Stimulated activated CD8-positive, alpha-beta memory T cell treated with anti-CD3 and anti-CD28 coated beads, Interleukin-15, amount 100 ng/mL, for 24 hours (primary cell): ENCODE results near the gene PACRG.
"Not testable (repeated sequence)": the region's sequence is repeated elsewhere in the genome, so short reads cannot be mapped to it uniquely, and the experiment has no call there.

Experiments
- DNase-seq: peaks from one replicate; pipeline ENCODE4 v3.0.0-alpha.2; 2020; ENCODE audit warnings: low read depth

The PACRG gene

GRCh38 chr6:162942866-162943265 is 215.1 kb downstream of the PACRG start:
- DNase-seq: no peak

GRCh38 chr6:162943369-162943768 is 215.6 kb downstream of the PACRG start:
- DNase-seq: no peak

- DNase-seq: no peak
These were observed 223.5 kb downstream of the PACRG start for GRCh38 chr6:162951164-162951743.

GRCh38 chr6:162952423-162952822 is 224.6 kb downstream of the PACRG start:
- no peak for DNase-seq

- DNase-seq: no peak
These were observed 229.3 kb downstream of the PACRG start for GRCh38 chr6:162957062-162957461.

- DNase-seq: no peak
These were observed 233.1 kb downstream of the PACRG start for GRCh38 chr6:162960679-162961457.

- DNase-seq: no peak
These were observed 234.3 kb downstream of the PACRG start for GRCh38 chr6:162962093-162962492.

- no peak for DNase-seq
These were observed 236.1 kb downstream of the PACRG start for GRCh38 chr6:162963861-162964260.

GRCh38 chr6:162964488-162965140 is 236.8 kb downstream of the PACRG start:
- DNase-seq: no peak

- no peak for DNase-seq
These were observed 237.6 kb downstream of the PACRG start for GRCh38 chr6:162965366-162965765.

- DNase-seq: no peak
These were observed 242.5 kb downstream of the PACRG start for GRCh38 chr6:162970246-162970645.

- DNase-seq: no peak
These were observed 243.6 kb downstream of the PACRG start for GRCh38 chr6:162971356-162971755.

- no peak for DNase-seq
These were observed 245.5 kb downstream of the PACRG start for GRCh38 chr6:162973151-162973872.

- DNase-seq: no peak
These were observed 246.2 kb downstream of the PACRG start for GRCh38 chr6:162973980-162974379.

- DNase-seq: no peak
These were observed 246.9 kb downstream of the PACRG start for GRCh38 chr6:162974685-162975084.

GRCh38 chr6:162976141-162976540 is 248.4 kb downstream of the PACRG start:
- DNase-seq: no peak

- DNase-seq: not testable (repeated sequence)
These were observed 255.5 kb downstream of the PACRG start for GRCh38 chr6:162983234-162983633.

- no peak for DNase-seq
These were observed 271.0 kb downstream of the PACRG start for GRCh38 chr6:162998777-162999176.

GRCh38 chr6:162999575-163000285 is 272.0 kb downstream of the PACRG start:
- no peak for DNase-seq

- no peak for DNase-seq
These were observed 273.6 kb downstream of the PACRG start for GRCh38 chr6:163001330-163001729.

- no peak for DNase-seq
These were observed 280.4 kb downstream of the PACRG start for GRCh38 chr6:163008186-163008585.

- DNase-seq: no peak
These were observed 280.9 kb downstream of the PACRG start for GRCh38 chr6:163008626-163009025.
